GM10248 (cell line): ENCODE measurements around the gene SNAPC3.
"Not testable (repeated sequence)": the region's sequence is repeated elsewhere in the genome, so short reads cannot be mapped to it uniquely, and the experiment has no call there.

Experiments used
- CTCF ChIA-PET: fragments of 300-600 bp; sonication (Branson Sonifier 250); formaldehyde crosslinking; extraction: SDS; loops from one replicate; lab custom pipeline; 2021; ENCODE audit warnings: antibody characterized with exemption; lab: Yijun Ruan, JAX
- POLR2A ChIA-PET: fragments of 350-650 bp; sonication (Branson Sonifier 250); formaldehyde crosslinking; extraction: SDS; loops from one replicate; lab custom pipeline; 2020; ENCODE audit warnings: antibody characterized with exemption; lab: Yijun Ruan, JAX
- DNase-seq: peaks from one replicate; pipeline ENCODE4 v3.0.0; 2012; ENCODE audit errors: extremely low spot score
- CTCF ChIP-seq: IDR thresholded peaks from 2 replicates; pipeline ENCODE4 v1.5.1; 2012; ENCODE audit warnings: mild to moderate bottlenecking, low read depth; ENCODE audit errors: extremely low read depth, missing control alignments, control extremely low read depth

SNAPC3 gene

GRCh38 chr9:15422372-15423230, at the start of gene SNAPC3:
TSS of gene SNAPC3 (plus strand) at chr9:15422876. CDS start at chr9:15422880, 4 bp downstream.
- CTCF ChIA-PET = interaction anchor here (0.8 to 1.4 kb wide), 3 partner anchors 11 to 118 kb away, joined by 3 read pairs; no protein-coding TSS in a partner anchor
- POLR2A ChIA-PET = interaction anchor here (1.4 kb wide), 1 partner anchor 11 kb away, joined by 3 read pairs; no protein-coding TSS in a partner anchor
- no peak for TF ChIP-seq CTCF

GRCh38 chr9:15373881-15374280, 48.8 kb upstream of the SNAPC3 start:
- no peak for DNase-seq
- CTCF ChIA-PET = interaction anchor here (1.6 to 2.3 kb wide), 2 partner anchors 9 to 10 kb away, joined by 3 to 5 read pairs; no protein-coding TSS in a partner anchor
- TF ChIP-seq CTCF = no peak
- POLR2A ChIA-PET = no interaction called here

More at GRCh38 chr9:15422372-15423230, at the start of gene SNAPC3:
- DNase-seq = peak; percentile 95

- CTCF ChIA-PET = interaction anchor here (1.6 to 2.3 kb wide), 2 partner anchors 9 to 10 kb away, joined by 3 to 5 read pairs; no protein-coding TSS in a partner anchor
- TF ChIP-seq CTCF = no peak
- no peak for DNase-seq
- POLR2A ChIA-PET = no interaction called here
Measured at GRCh38 chr9:15374310-15374709, 48.4 kb upstream of the SNAPC3 start.

GRCh38 chr9:15374825-15375224, 47.9 kb upstream of the SNAPC3 start:
- ChIA-PET CTCF (interaction anchor here (1.6 kb wide), 1 partner anchor 10 kb away, joined by 3 read pairs; no protein-coding TSS in a partner anchor), POLR2A (no interaction called here)
- TF ChIP-seq CTCF = no peak
- DNase-seq = no peak

- DNase-seq = no peak
- ChIA-PET CTCF (no interaction called here), POLR2A (no interaction called here)
Measured at GRCh38 chr9:15377625-15378540, 44.8 kb upstream of the SNAPC3 start.

GRCh38 chr9:15379317-15379716, 43.4 kb upstream of the SNAPC3 start:
- CTCF ChIA-PET, POLR2A ChIA-PET, DNase-seq: not testable (repeated sequence)

More at GRCh38 chr9:15377625-15378540, 44.8 kb upstream of the SNAPC3 start:
- no peak for TF ChIP-seq CTCF

- CTCF ChIA-PET, POLR2A ChIA-PET: not testable (repeated sequence)
Measured at GRCh38 chr9:15379888-15380287, 42.8 kb upstream of the SNAPC3 start.

More at GRCh38 chr9:15379888-15380287, 42.8 kb upstream of the SNAPC3 start:
- not testable (repeated sequence) for DNase-seq
